Forelimb muscle (tissue), 1 donor: ENCODE results near the gene KCNT2. TPM values are rescaled to one million over a fixed set of nuclear protein-coding genes. Genes with fewer than 3 reads are reported as not detected.

Experiments
- DNase-seq: peaks from one replicate; pipeline ENCODE4 v3.0.0-alpha.2; 2013; ENCODE audit warnings: low read depth
- polyA plus RNA-seq: library from polyadenylated mRNA; unstranded; fragments of 120-200 nt; gene quantifications from one replicate; pipeline ENCODE4 v1.2.1, GENCODE V29; 2013; ENCODE audit not compliant: insufficient read length

The KCNT2 gene
- polyA plus RNA-seq, 1 donor: 6.4 TPM

DNA sequence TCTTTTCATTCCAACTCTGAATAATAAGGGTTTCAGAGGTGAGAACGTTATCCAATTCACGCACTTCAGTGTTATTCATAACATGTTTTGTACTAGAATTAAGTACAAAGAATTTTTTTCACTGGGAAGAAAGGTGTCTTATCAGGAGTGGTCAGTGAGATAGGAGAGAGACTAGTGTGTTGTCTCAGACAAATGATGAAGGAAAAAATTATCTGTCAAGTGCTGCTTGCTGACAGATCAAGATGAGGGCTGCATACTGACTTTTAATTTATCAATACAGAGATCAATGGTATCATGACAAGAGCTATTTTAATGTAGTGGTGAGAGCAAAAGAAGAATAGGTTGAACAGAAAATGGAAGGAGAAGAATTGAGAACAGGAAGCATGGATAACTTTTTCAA is 402.4 kb downstream of the KCNT2 start:
- no peak for DNase-seq

DNA sequence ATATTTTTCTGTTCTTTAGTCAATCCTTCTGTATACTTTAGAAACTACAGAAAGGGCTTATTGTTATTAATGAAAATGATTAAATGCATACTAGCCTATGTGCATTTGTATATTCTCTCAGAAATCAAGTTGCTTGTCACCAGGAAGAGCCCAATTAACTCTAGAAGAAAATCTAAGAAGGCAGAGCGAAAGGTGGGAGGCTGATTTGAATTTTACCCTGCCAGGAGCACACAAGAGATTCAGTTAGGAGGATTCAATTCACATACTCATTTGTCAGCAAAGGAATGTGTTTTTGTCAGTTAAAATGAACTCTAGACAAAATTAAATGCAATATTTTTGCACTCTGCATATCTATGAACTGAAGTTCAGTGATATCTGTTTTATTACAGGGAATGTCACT is 411.8 kb downstream of the KCNT2 start:
- no peak for DNase-seq

DNA sequence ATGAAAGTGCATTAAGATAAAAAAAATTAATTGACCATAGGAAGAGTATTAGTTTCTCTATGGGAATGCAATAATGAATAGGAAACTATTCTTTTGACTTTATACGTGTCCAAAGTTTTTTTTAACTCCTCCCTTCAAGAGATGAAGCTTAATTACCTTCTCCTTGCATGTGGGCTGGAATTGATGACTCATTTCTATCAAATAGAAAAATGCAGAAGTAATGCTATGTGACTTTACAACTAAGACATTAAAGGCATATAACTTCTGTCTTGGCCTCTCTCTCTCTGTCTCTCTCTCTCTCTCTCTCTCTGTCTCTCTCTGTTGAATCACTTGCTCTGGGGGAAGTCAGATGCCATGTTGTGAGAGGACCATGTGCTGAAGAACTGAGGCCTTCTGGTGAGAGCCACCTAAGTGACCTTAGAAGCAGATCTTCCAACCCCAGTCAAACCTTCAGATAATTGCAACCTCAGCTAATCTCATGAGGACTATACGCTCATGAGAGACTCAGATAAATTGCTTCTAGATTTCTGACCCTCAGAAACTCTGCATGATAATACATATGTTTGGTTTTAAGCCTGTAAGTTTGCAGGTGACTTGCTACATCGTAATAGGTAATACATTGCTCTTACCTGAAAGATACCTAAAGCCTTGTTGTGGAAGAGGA is 414.2 kb downstream of the KCNT2 start:
- no peak for DNase-seq

DNA sequence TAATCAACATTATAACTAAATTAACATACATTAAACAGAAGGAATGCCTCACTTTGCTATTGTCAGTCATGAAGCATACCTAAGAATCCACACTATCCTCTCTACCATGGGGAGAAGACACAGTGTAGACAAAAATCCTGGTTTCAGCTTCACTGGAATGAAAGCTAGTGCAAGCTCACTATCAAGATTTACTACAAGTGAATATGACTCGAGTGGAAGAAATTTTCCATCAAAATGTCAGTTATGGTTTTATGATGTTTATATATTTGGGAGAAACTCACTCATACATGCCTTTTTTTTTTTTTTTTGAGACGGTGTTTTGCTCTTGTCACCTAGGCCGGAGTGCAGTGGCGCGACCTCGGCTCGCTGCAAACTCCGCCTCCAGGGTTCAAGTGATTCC is 424.3 kb downstream of the KCNT2 start:
- no peak for DNase-seq

DNA sequence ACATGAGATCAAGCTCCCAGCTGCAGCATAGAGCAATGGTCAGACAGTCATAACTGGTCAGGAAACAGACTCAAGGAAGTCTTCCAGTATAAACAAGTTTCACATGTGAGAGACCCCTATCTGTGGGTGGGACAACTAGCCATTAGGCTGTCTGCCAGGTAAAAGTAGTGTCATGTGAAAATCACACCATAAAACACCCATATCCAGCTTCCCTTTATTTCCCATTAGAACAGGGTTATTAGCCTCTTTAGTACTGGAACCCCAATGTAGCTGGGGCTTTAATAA is 426.7 kb downstream of the KCNT2 start:
- no peak for DNase-seq

DNA sequence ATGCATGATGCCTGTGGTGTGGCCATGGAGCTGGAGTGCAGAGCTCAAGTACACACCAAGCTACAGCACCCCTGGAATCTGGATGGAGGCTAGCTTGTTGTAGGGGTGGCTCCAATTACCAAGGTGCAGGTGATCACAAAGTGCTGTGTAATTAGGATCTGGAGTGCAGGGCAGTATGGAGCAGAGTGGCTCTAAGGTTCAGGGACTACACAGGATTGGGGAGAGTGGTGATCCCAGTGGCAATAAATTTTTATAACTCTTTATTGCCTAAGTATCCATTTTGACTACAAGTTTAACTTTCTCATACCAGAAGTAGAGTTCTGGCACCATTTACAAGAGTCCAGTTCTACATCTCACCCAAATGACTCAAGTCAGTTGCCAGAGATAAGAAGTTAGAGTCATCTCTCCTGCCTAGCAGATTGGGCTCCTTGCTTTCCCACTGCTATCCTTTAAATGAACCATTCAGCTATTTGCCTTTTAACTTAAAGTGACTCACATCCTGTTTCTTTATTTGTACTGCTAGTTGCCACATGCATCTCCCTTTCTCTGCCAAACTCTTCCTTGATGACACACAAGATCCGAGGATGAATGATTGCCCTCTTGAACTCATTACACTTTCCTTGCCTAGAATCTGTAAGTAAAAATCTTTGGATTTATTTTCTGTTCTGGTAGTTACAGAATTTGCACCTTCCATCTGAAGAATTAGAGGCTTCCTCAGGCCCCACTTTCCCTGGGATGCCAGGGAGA is 427.2 kb downstream of the KCNT2 start:
- DNase-seq: no peak

DNA sequence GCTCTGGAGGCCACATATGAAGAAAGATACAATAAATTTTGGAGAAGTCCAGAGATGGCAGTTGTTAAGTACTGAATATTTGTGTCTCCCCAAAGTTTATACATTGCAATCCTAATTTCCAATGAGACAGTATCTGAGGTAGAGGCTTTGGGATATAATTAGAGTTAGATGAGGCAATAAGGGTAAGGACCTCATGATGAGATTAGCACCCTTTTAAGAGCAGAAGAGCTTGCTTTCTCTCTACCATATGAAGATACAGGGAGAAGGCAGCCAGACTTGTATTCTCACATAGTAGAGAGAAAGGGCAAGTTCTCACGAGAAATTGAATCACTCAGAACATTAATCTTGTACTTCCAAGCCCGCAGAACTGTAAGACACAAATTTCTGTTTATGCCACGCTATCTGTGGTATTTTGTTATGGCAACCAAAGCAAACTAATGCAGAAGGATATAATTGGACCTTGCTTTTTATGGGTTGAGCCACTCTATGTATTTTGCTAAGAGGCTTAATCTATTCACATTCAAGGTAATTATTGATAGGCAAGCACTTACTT is 430.1 kb downstream of the KCNT2 start:
- DNase-seq: no peak

Other genes with a start within 250 kb of the KCNT2 start
- gene CFH, start 43.6 kb upstream of the KCNT2 start, polyA plus RNA-seq: 102 TPM
- 2.5 TPM for gene CFHR3, start 166.4 kb upstream of the KCNT2 start, polyA plus RNA-seq
- not detected for gene CFHR1, start 211.3 kb upstream of the KCNT2 start, polyA plus RNA-seq